HepG2 (cell line): ENCODE measurements around the gene C22orf15. TPM values are rescaled to one million over a fixed set of nuclear protein-coding genes. Genes with fewer than 3 reads are reported as not detected.

ENCODE experiments used
- CBFB ChIP-seq: sonication (generic); formaldehyde crosslinking; IDR thresholded peaks from 2 replicates; pipeline ENCODE4 v1.4.0; 2020; ENCODE audit warnings: missing genetic modification reagents
- EHMT2 ChIP-seq: fragments of 200-600 bp; sonication (generic); IDR thresholded peaks from 2 replicates; pipeline ENCODE4 v1.7.0; 2017; ENCODE audit warnings: antibody characterized with exemption, low read depth, low read length, borderline replicate concordance
- FLYWCH1 ChIP-seq: sonication (generic); formaldehyde crosslinking; IDR thresholded peaks from 2 replicates; pipeline ENCODE4 v1.8.1; 2023; ENCODE audit warnings: mild to moderate bottlenecking, missing genetic modification reagents
- HNRNPK ChIP-seq: fragments of 200-400 bp; formaldehyde crosslinking; IDR thresholded peaks from 2 replicates; pipeline ENCODE4 v1.6.1; 2018; ENCODE audit warnings: low read length, low read depth, moderate library complexity, mild to moderate bottlenecking; ENCODE audit not compliant: poor library complexity, severe bottlenecking
- HOXD1 ChIP-seq: sonication (generic); formaldehyde crosslinking; IDR thresholded peaks from 2 replicates; pipeline ENCODE4 v1.5.0; 2020; ENCODE audit warnings: missing genetic modification reagents
- JDP2 ChIP-seq: sonication (generic); formaldehyde crosslinking; IDR thresholded peaks from 2 replicates; pipeline ENCODE4 v1.8.1; 2022; ENCODE audit warnings: missing genetic modification reagents, borderline replicate concordance
- LRRFIP1 ChIP-seq: sonication (generic); formaldehyde crosslinking; conservative IDR thresholded peaks from 2 replicates; pipeline ENCODE4 v1.4.0; 2020; ENCODE audit warnings: missing genetic modification reagents
- MXI1 ChIP-seq: IDR thresholded peaks from 3 replicates; pipeline ENCODE4 v1.6.1; 2012; ENCODE audit warnings: low read depth, low read length, inconsistent platforms, borderline replicate concordance
- NR2F6 ChIP-seq, 2 experiments: IDR thresholded peaks; 2 replicates each; pipeline ENCODE4 v1.6.1; 2016; ENCODE audit warnings: antibody characterized with exemption in 1 of 2, mild to moderate bottlenecking in 1 of 2
- NR3C1 ChIP-seq: sonication (generic); formaldehyde crosslinking; IDR thresholded peaks from 2 replicates; pipeline ENCODE4 v1.4.0; 2020; ENCODE audit warnings: missing genetic modification reagents
- PBX2 ChIP-seq: IDR thresholded peaks from 2 replicates; pipeline ENCODE4 v1.6.1; 2016; ENCODE audit warnings: control low read depth
- POGZ ChIP-seq: sonication (generic); formaldehyde crosslinking; IDR thresholded peaks from 2 replicates; pipeline ENCODE4 v1.4.0; 2020; ENCODE audit warnings: mild to moderate bottlenecking, missing genetic modification reagents
- SRY ChIP-seq: sonication (generic); formaldehyde crosslinking; IDR thresholded peaks from 2 replicates; pipeline ENCODE4 v1.8.0; 2022; ENCODE audit warnings: mild to moderate bottlenecking, missing genetic modification reagents
- ZBTB4 ChIP-seq: sonication (generic); formaldehyde crosslinking; IDR thresholded peaks from 2 replicates; pipeline ENCODE4 v1.4.0; 2020; ENCODE audit warnings: missing genetic modification reagents, mild to moderate bottlenecking, borderline replicate concordance
- ZNF276 ChIP-seq: sonication (generic); formaldehyde crosslinking; IDR thresholded peaks from 2 replicates; pipeline ENCODE4 v1.4.0; 2020; ENCODE audit warnings: mild to moderate bottlenecking, low read depth, missing genetic modification reagents
- ZNF329 ChIP-seq: sonication (generic); formaldehyde crosslinking; IDR thresholded peaks from 2 replicates; pipeline ENCODE4 v1.9.0; 2021; ENCODE audit warnings: low read depth, mild to moderate bottlenecking, missing genetic modification reagents
- ZNF577 ChIP-seq: sonication (generic); formaldehyde crosslinking; IDR thresholded peaks from 2 replicates; pipeline ENCODE4 v1.4.0; 2020; ENCODE audit warnings: mild to moderate bottlenecking, low read depth, missing genetic modification reagents, borderline replicate concordance
- ZNF775 ChIP-seq: sonication (generic); formaldehyde crosslinking; IDR thresholded peaks from 2 replicates; pipeline ENCODE4 v1.4.0; 2020; ENCODE audit warnings: missing genetic modification reagents, mild to moderate bottlenecking, moderate library complexity, borderline replicate concordance
- ZNF782 ChIP-seq: sonication (generic); formaldehyde crosslinking; IDR thresholded peaks from 2 replicates; pipeline ENCODE4 v1.4.0; 2020; ENCODE audit warnings: missing genetic modification reagents, mild to moderate bottlenecking, borderline replicate concordance
- polyA plus RNA-seq, 8 experiments: library from polyadenylated mRNA; depleted of rRNA in 3 of 8; stranded (reverse) in 7 of 8; unstranded in 1 of 8; fragments of >200 nt; fragmentation: Illumina TruSeq in 4 of 8; extraction: Trizol in 4 of 8; gene quantifications; 2 replicates each; pipeline versions ENCODE4 v1.2.1 to v1.2.3, GENCODE V29; 2011 to 2016; ENCODE audit warnings: low read depth in 4 of 8, missing spikeins in 1 of 8, mixed read lengths in 1 of 8; ENCODE audit not compliant: insufficient read depth in 1 of 8
- total RNA-seq, 5 experiments: library from RNA; depleted of rRNA; stranded (reverse); fragments of >200 nt; fragmentation: Illumina TruSeq; extraction: Trizol; gene quantifications; 2 replicates each; pipeline ENCODE4 v1.2.3, GENCODE V29; 2016; ENCODE audit warnings: low read depth in 1 of 5

The C22orf15 gene
- total and polyA plus RNA-seq, 2 of the 13 experiments (the other 11 are each of a cell fraction or from before 2014, with no cell fraction given) = not detected

GRCh38 chr22:23716811-23717801 lies 45.7 kb upstream of the C22orf15 start (continued):
- TF ChIP-seq ZNF276 (CRISPR knock-in tag) (0 out of 2 replicates have a peak, but pooled peaks have one; percentile 45), EHMT2 (0 out of 2 replicates have a peak, but pooled peaks have one; percentile 46), MXI1 (no peak; the same call in 2 of the 3 replicates), ZNF329 (CRISPR knock-in tag) (no peak), SRY (CRISPR knock-in tag) (peak; percentile 82), ZNF577 (CRISPR knock-in tag) (no peak), ZNF782 (CRISPR knock-in tag) (no peak), FLYWCH1 (CRISPR knock-in tag) (no peak), ZNF775 (CRISPR knock-in tag) (no peak), CBFB (0 out of 2 replicates have a peak, but pooled peaks have one; percentile 61), ZBTB4 (peak; percentile 35; the same call in 1 of the 2 replicates), PBX2 (no peak), JDP2 (CRISPR knock-in tag) (no peak), HNRNPK (peak; percentile 29), POGZ (CRISPR knock-in tag) (peak; percentile 89), NR2F6 (IDR thresholded peaks at IDR 0.05) (peak; percentile 51), NR2F6 (CRISPR knock-in tag; IDR thresholded peaks at IDR 0.05) (peak; percentile 68; the same call in 1 of the 2 replicates), LRRFIP1 (CRISPR knock-in tag) (no peak), HOXD1 (CRISPR knock-in tag) (no peak), NR3C1 (CRISPR knock-in tag) (no peak)
